Endothelial cell of umbilical vein (primary cell): ENCODE measurements around the gene HIP1. TPM values are rescaled to one million over a fixed set of nuclear protein-coding genes. Genes with fewer than 3 reads are reported as not detected.
"Not testable (repeated sequence)": the region's sequence is repeated elsewhere in the genome, so short reads cannot be mapped to it uniquely, and the experiment has no call there.

Experiments
- BruUV-seq: library from RNA; stranded (reverse); fragments of 400-500 nt; replicated peaks from 2 replicates; lab custom pipeline; 2021; lab: Mats Ljungman, UMichigan
- CTCF ChIA-PET: fragments of 300-600, 350-600 bp; sonication (Branson Sonifier 250); formaldehyde crosslinking; loops from one replicate; lab custom pipeline; 2021; ENCODE audit warnings: antibody characterized with exemption, inconsistent platforms; lab: Charles Lee
- POLR2A ChIA-PET: fragments of 300-600, 350-600 bp; sonication (Branson Sonifier 250); formaldehyde crosslinking; loops from one replicate; lab custom pipeline; 2021; ENCODE audit warnings: antibody characterized with exemption, inconsistent platforms; lab: Charles Lee
- DNase-seq: peaks from one replicate; pipeline ENCODE4 v3.0.0-alpha.2; 2011; ENCODE audit warnings: low read depth, low spot score
- FAIRE-seq: peaks from 2 replicates; lab custom pipeline; 2011; peaks lifted over from hg19 to GRCh38; lab: Jason Lieb, UNC
- H2AFZ ChIP-seq: 2 replicates; pipeline ENCODE4 v1.6.0; 2012; ENCODE audit warnings: low read depth, low read length, control low read depth, inconsistent platforms
- H3K27ac ChIP-seq: 2 replicates; pipeline ENCODE4 v1.5.1; 2011; ENCODE audit warnings: low read depth, mild to moderate bottlenecking, control low read depth, low read length, moderate library complexity; ENCODE audit not compliant: insufficient read depth
- H3K27me3 ChIP-seq, 2 experiments: 2 replicates each; pipeline versions ENCODE4 v1.6.0 to v1.6.1; 2011; ENCODE audit warnings: low read length in 2 of 2, mixed read lengths in 1 of 2; ENCODE audit not compliant: control insufficient read depth in 2 of 2, insufficient read depth in 2 of 2
- H3K36me3 ChIP-seq, 2 experiments: 2 replicates in 1 of 2; 3 replicates in 1 of 2; pipeline ENCODE4 v1.5.1; 2011; ENCODE audit warnings: low read length in 2 of 2, mild to moderate bottlenecking in 1 of 2, moderate library complexity in 1 of 2; ENCODE audit not compliant: control insufficient read depth in 2 of 2, insufficient read depth in 2 of 2; ENCODE audit errors: extremely low read depth in 1 of 2
- H3K4me1 ChIP-seq: 3 replicates; pipeline ENCODE4 v1.5.1; 2011; ENCODE audit warnings: mild to moderate bottlenecking, low read length; ENCODE audit not compliant: control insufficient read depth, insufficient read depth; ENCODE audit errors: extremely low read depth
- H3K4me2 ChIP-seq: 2 replicates; pipeline ENCODE4 v1.6.1; 2011; ENCODE audit warnings: low read length, control low read depth, mixed read lengths; ENCODE audit not compliant: insufficient read depth
- H3K4me3 ChIP-seq, 3 experiments: fragments of 200-600 bp in 1 of 3; sonication (generic), shearing (Covaris generic) in 1 of 3; replicated peaks in 1 of 3; 2 replicates each; pipeline ENCODE4 v1.5.1; 2011 to 2016; ENCODE audit warnings: control low read depth in 3 of 3, low read length in 3 of 3, mild to moderate bottlenecking in 2 of 3, inconsistent platforms in 1 of 3, low read depth in 1 of 3, moderate library complexity in 1 of 3; ENCODE audit not compliant: insufficient read depth in 1 of 3
- H3K79me2 ChIP-seq: 2 replicates; pipeline ENCODE4 v1.6.0; 2012; ENCODE audit warnings: low read length, inconsistent platforms; ENCODE audit not compliant: control insufficient read depth, insufficient read depth
- H3K9ac ChIP-seq: replicated peaks from 2 replicates; pipeline ENCODE3; 2011; ENCODE audit warnings: low read length, control low read depth; ENCODE audit not compliant: insufficient read depth; ENCODE audit errors: extremely low read depth
- H3K9me1 ChIP-seq: replicated peaks from 3 replicates; pipeline ENCODE4 v1.6.0; 2011; ENCODE audit warnings: mild to moderate bottlenecking, low read length; ENCODE audit not compliant: control insufficient read depth, insufficient read depth; ENCODE audit errors: extremely low read depth
- H3K9me3 ChIP-seq: replicated peaks from 2 replicates; pipeline ENCODE4 v1.5.1; 2012; ENCODE audit warnings: low read length, inconsistent platforms; ENCODE audit not compliant: control insufficient read depth, insufficient read depth
- H4K20me1 ChIP-seq: replicated peaks from 2 replicates; pipeline ENCODE3; 2011; ENCODE audit warnings: mild to moderate bottlenecking, low read length; ENCODE audit not compliant: control insufficient read depth, insufficient read depth; ENCODE audit errors: extremely low read depth
- dilution Hi-C: fragments of 300-500 bp; cut with MboI; formaldehyde crosslinking; loops from one replicate; pipeline ENCODE4 v1.15.0; 2019; ENCODE audit warnings: low sequenced_read_pairs; ENCODE audit not compliant: extremely low pct_ligation_motif_present
- intact Hi-C: fragments of 100-400 bp; cut with micrococcal nuclease; formaldehyde crosslinking; loops from one replicate; pipeline ENCODE4 v1.10.0; 2022
- polyA plus RNA-seq, 4 experiments: library from polyadenylated mRNA; depleted of rRNA in 3 of 4; stranded (reverse) in 3 of 4; unstranded in 1 of 4; fragments of >200 nt; gene quantifications; 2 replicates each; pipeline versions ENCODE4 v1.2.1 to v1.2.3, GENCODE V29; 2011 to 2012; ENCODE audit warnings: missing spikeins in 1 of 4
- total RNA-seq: library from RNA; stranded (reverse); gene quantifications from 2 replicates; pipeline ENCODE4 v1.2.3, GENCODE V29; 2021

Gene HIP1
- total and polyA plus RNA-seq, 2 donors (not counting 3 experiments of a cell fraction or from before 2014, with no cell fraction given) = 23.7 to 47.6 TPM

DNA sequence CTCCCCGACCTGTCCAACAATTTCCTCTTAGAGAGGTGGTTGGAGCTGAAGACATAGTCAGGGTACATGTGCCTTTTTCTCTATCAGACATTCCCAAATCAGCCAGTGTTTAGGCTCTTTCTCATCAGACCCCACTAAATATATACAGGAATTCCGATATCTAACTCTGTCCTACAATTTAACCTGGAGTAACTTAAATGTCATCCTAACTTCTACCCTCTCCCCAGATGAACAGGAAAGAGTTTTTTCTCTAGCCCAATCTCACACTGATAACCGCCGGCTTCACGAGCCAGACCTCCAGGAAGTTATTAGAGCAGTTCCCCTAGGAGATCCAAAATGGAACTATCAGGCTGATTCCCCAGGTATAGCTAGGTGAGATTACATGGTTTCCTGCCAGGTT, 44.3 kb upstream of the HIP1 start:
- H3K4me1 ChIP-seq, BruUV-seq, dilution Hi-C loops, FAIRE-seq, H4K20me1 ChIP-seq, intact Hi-C loops, H3K4me3 ChIP-seq, DNase-seq, H3K9me1 ChIP-seq, H3K27me3 ChIP-seq, POLR2A ChIA-PET, H3K9me3 ChIP-seq, H3K27ac ChIP-seq, H3K79me2 ChIP-seq, H2AFZ ChIP-seq, H3K36me3 ChIP-seq, H3K4me2 ChIP-seq, H3K9ac ChIP-seq: not testable (repeated sequence)
- CTCF ChIA-PET = interaction anchor here (0.6 to 0.7 kb wide), 3 partner anchors 12 to 395 kb away, joined by 3 read pairs; no protein-coding TSS in a partner anchor

DNA sequence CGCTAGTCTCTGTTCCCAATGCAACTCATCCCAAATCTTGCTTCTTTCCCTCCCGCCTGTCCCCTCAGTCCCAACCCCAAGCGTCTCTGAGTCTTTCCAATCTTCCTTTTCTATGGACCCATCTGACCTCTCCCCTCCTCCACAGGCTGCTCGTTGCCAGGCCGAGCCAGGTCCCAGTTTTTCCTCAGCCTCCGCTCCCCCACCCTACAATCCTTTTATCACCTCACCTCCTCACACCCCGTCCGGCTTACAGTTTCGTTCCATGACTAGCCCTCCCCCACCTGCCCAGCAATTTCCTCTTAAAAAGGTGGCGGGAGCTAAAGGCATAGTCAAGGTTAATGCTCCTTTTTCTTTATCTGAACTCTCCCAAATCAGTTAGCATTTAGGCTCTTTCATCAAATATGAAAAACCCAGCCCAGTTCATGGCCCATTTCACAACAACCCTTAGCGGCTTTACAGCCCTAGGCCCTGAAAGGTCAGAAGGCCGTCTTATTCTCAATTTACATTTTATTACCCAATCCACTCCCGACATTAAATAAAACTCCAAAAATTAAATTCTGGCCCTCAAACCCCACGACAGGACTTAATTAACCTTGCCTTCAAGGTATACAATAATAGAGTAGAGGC, 42.0 kb upstream of the HIP1 start:
- H3K4me2 ChIP-seq, H3K36me3 ChIP-seq, H3K4me1 ChIP-seq, intact Hi-C loops, CTCF ChIA-PET, dilution Hi-C loops, H3K4me3 ChIP-seq, POLR2A ChIA-PET, H4K20me1 ChIP-seq, H3K9me3 ChIP-seq, H3K27ac ChIP-seq, H3K79me2 ChIP-seq, DNase-seq, H3K9ac ChIP-seq, FAIRE-seq, H3K9me1 ChIP-seq, H2AFZ ChIP-seq, H3K27me3 ChIP-seq, BruUV-seq: not testable (repeated sequence)

DNA sequence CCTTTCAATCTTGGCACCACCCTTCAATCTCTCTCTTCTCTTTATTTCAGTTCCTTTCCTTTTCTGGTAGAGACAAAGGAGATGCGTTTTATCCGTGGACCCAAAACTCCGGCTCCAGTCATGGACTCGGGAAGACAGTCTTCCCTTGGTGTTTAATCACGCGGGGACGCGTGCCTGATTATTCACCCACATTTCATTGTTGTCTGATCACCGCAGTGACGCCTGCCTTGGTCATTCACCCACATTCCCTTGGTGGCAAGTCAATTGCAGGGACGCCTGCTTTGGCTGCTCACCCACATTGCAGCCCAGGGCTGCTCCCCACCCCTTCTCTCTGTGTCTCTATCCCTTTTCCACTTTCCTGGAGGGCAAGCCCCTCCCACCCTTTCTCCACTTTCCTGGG, 40.8 kb upstream of the HIP1 start:
- H3K9ac ChIP-seq, H4K20me1 ChIP-seq, dilution Hi-C loops, H3K9me3 ChIP-seq, H3K9me1 ChIP-seq, H3K36me3 ChIP-seq, H3K27ac ChIP-seq, CTCF ChIA-PET, H3K27me3 ChIP-seq, FAIRE-seq, BruUV-seq, DNase-seq, H3K4me1 ChIP-seq, H2AFZ ChIP-seq, H3K79me2 ChIP-seq, H3K4me3 ChIP-seq, H3K4me2 ChIP-seq, intact Hi-C loops, POLR2A ChIA-PET: not testable (repeated sequence)

DNA sequence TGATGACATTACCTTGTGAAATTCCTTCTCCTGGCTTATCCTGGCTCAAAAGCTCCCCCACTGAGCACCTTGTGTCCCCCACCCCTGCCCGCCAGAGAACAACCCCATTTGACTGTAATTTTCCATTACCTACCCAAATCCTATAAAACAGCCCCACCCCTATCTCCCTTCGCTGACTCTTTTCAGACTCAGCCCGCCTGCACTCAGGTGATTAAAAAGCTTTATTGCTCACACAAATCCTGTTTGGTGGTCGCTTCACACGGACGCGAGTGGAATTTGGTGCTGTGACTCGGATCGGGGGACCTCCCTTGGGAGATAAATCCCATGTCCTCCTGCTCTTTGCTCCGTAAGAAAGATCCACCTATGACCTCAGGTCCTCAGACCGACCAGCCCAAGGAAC, 40.3 kb upstream of the HIP1 start:
- H3K4me1 ChIP-seq, H3K9me1 ChIP-seq, H3K9ac ChIP-seq, H3K27me3 ChIP-seq, H2AFZ ChIP-seq, DNase-seq, H3K9me3 ChIP-seq, H3K4me2 ChIP-seq, intact Hi-C loops, CTCF ChIA-PET, H3K36me3 ChIP-seq, BruUV-seq, dilution Hi-C loops, POLR2A ChIA-PET, H3K27ac ChIP-seq, H3K4me3 ChIP-seq, H3K79me2 ChIP-seq, FAIRE-seq, H4K20me1 ChIP-seq: not testable (repeated sequence)
